Measurements from ENCODE around the gene ANKRD33B.
"Not testable (repeated sequence)": the region's sequence is repeated elsewhere in the genome, so short reads cannot be mapped to it uniquely, and the experiment has no call there.

Gene ANKRD33B

GRCh38 chr5:10591966-10592365, 28.1 kb downstream of the ANKRD33B start:
- H3K4me3 ChIP-seq (ENCODE audit: low read depth, low read length), result no peak overlapping the region

GRCh38 chr5:10592601-10593000, 28.7 kb downstream of the ANKRD33B start:
- H3K4me3 ChIP-seq (ENCODE audit: low read depth, low read length), result no peak overlapping the region

- no peak overlapping the region for H3K4me3 ChIP-seq (ENCODE audit: low read depth, low read length)
These were observed 29.8 kb downstream of the ANKRD33B start for GRCh38 chr5:10593531-10594181.

- H3K4me3 ChIP-seq (ENCODE audit: low read depth, low read length), result no peak overlapping the region
These were observed 30.8 kb downstream of the ANKRD33B start for GRCh38 chr5:10594591-10595210.

- H3K4me3 ChIP-seq (ENCODE audit: low read depth, low read length), result no peak overlapping the region
These were observed 31.4 kb downstream of the ANKRD33B start for GRCh38 chr5:10595293-10595671.

GRCh38 chr5:10595672-10596309, 31.9 kb downstream of the ANKRD33B start:
- H3K4me3 ChIP-seq (ENCODE audit: low read depth, low read length), result no peak overlapping the region

GRCh38 chr5:10596310-10596703, 32.4 kb downstream of the ANKRD33B start:
- H3K4me3 ChIP-seq (ENCODE audit: low read depth, low read length), result no peak overlapping the region

- no peak overlapping the region for H3K4me3 ChIP-seq (ENCODE audit: low read depth, low read length)
These were observed 33.1 kb downstream of the ANKRD33B start for GRCh38 chr5:10596886-10597451.

GRCh38 chr5:10599113-10599512, 35.2 kb downstream of the ANKRD33B start:
- no peak overlapping the region for H3K4me3 ChIP-seq (ENCODE audit: low read depth, low read length)

- no peak overlapping the region for H3K4me3 ChIP-seq (ENCODE audit: low read depth, low read length)
These were observed 36.0 kb downstream of the ANKRD33B start for GRCh38 chr5:10599862-10600284.

- no peak overlapping the region for H3K4me3 ChIP-seq (ENCODE audit: low read depth, low read length)
These were observed 36.9 kb downstream of the ANKRD33B start for GRCh38 chr5:10600626-10601245.

GRCh38 chr5:10601246-10602030, 37.6 kb downstream of the ANKRD33B start:
- no peak overlapping the region for H3K4me3 ChIP-seq (ENCODE audit: low read depth, low read length)

- no peak overlapping the region for H3K4me3 ChIP-seq (ENCODE audit: low read depth, low read length)
These were observed 38.3 kb downstream of the ANKRD33B start for GRCh38 chr5:10602031-10602806.

GRCh38 chr5:10604975-10605374, 41.1 kb downstream of the ANKRD33B start:
- no peak overlapping the region for H3K4me3 ChIP-seq (ENCODE audit: low read depth, low read length)

- not testable (repeated sequence) for H3K4me3 ChIP-seq (ENCODE audit: low read depth, low read length)
These were observed 42.8 kb downstream of the ANKRD33B start for GRCh38 chr5:10606632-10607022.

- H3K4me3 ChIP-seq (ENCODE audit: low read depth, low read length), result no peak overlapping the region
These were observed 43.3 kb downstream of the ANKRD33B start for GRCh38 chr5:10607023-10607665.

GRCh38 chr5:10607666-10608073, 43.8 kb downstream of the ANKRD33B start:
- H3K4me3 ChIP-seq (ENCODE audit: low read depth, low read length), result no peak overlapping the region

- not testable (repeated sequence) for H3K4me3 ChIP-seq (ENCODE audit: low read depth, low read length)
These were observed 44.2 kb downstream of the ANKRD33B start for GRCh38 chr5:10608081-10608480.

GRCh38 chr5:10610058-10610457, 46.2 kb downstream of the ANKRD33B start:
- H3K4me3 ChIP-seq (ENCODE audit: low read depth, low read length), result no peak overlapping the region

GRCh38 chr5:10611290-10611689, 47.4 kb downstream of the ANKRD33B start:
- H3K4me3 ChIP-seq (ENCODE audit: low read depth, low read length), result no peak overlapping the region
